ENCODE results near the gene WNT9A.

DNA sequence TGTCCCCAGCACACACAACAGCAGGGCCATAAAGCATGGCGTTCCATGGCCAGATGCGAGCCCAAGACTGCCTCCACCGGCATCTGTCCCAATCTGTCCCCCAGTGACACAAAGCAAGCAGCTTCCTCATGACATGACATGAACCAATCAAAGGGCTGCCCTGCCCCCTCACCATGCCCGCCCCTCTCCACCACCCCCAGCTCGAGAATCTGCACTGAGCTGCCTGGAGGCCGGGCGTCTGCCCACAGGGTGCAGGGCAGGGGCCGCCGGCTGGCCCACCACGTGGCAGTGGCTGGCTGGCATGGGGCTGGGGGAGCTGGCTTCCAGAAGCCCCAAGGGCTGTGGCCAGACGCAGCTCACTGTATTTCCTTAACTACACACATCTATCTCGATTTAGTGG, 27.8 kb downstream of the WNT9A start:
- TF ChIP-seq POLR2A (IDR thresholded peaks at IDR 0.05; ENCODE audit: low read depth, low read length) (no peak), SMC3 (IDR thresholded peaks at IDR 0.05; ENCODE audit: low read depth, low read length) (no peak), MAFK (IDR thresholded peaks at IDR 0.05; ENCODE audit: low read depth, low read length) (no peak)
- TF ChIP-seq, protein P1, sequence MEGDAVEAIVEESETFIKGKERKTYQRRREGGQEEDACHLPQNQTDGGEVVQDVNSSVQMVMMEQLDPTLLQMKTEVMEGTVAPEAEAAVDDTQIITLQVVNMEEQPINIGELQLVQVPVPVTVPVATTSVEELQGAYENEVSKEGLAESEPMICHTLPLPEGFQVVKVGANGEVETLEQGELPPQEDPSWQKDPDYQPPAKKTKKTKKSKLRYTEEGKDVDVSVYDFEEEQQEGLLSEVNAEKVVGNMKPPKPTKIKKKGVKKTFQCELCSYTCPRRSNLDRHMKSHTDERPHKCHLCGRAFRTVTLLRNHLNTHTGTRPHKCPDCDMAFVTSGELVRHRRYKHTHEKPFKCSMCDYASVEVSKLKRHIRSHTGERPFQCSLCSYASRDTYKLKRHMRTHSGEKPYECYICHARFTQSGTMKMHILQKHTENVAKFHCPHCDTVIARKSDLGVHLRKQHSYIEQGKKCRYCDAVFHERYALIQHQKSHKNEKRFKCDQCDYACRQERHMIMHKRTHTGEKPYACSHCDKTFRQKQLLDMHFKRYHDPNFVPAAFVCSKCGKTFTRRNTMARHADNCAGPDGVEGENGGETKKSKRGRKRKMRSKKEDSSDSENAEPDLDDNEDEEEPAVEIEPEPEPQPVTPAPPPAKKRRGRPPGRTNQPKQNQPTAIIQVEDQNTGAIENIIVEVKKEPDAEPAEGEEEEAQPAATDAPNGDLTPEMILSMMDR (conservative IDR thresholded peaks at IDR 0.05; ENCODE audit: low read depth, low read length) = no peak
